ENCODE results near the gene SHC3.

- TF ChIP-seq, protein P1, sequence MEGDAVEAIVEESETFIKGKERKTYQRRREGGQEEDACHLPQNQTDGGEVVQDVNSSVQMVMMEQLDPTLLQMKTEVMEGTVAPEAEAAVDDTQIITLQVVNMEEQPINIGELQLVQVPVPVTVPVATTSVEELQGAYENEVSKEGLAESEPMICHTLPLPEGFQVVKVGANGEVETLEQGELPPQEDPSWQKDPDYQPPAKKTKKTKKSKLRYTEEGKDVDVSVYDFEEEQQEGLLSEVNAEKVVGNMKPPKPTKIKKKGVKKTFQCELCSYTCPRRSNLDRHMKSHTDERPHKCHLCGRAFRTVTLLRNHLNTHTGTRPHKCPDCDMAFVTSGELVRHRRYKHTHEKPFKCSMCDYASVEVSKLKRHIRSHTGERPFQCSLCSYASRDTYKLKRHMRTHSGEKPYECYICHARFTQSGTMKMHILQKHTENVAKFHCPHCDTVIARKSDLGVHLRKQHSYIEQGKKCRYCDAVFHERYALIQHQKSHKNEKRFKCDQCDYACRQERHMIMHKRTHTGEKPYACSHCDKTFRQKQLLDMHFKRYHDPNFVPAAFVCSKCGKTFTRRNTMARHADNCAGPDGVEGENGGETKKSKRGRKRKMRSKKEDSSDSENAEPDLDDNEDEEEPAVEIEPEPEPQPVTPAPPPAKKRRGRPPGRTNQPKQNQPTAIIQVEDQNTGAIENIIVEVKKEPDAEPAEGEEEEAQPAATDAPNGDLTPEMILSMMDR (conservative IDR thresholded peaks at IDR 0.05; ENCODE audit: low read length), result no peak
- no peak for TF ChIP-seq EZH2phosphoT487 (IDR thresholded peaks at IDR 0.05; ENCODE audit: borderline replicate concordance, low read depth, low read length)
Observed at GRCh38 chr9:89053301-89053700, 125.3 kb downstream of the SHC3 start.
